Neural cell (in vitro differentiated cells): Measurements from ENCODE around the gene DNAJB14. TPM values are rescaled to one million over a fixed set of nuclear protein-coding genes. Genes with fewer than 3 reads are reported as not detected.
A peak's percentile ranks its signal among the peaks of the same experiment; 100 is the strongest.

Experiments used
- H2AFZ ChIP-seq: fragments of 200-600, 300-800 bp; sonication (generic), shearing (Covaris generic); 2 replicates; pipeline ENCODE4 v1.6.0; 2014; ENCODE audit warnings: low read depth, mild to moderate bottlenecking, antibody characterized with exemption, low read length, moderate library complexity
- H3F3A ChIP-seq: fragments of 200-600 bp; shearing (Covaris generic); 2 replicates; pipeline ENCODE4 v1.6.1; 2016; ENCODE audit warnings: mild to moderate bottlenecking, moderate library complexity, mixed read lengths, antibody characterized with exemption, low read length; ENCODE audit not compliant: insufficient read depth, poor library complexity, severe bottlenecking
- H3K27ac ChIP-seq: fragments of 200-600, 300-800 bp; sonication (generic), shearing (Covaris generic); 2 replicates; pipeline ENCODE4 v1.5.1; 2014; ENCODE audit warnings: mild to moderate bottlenecking, low read length, moderate library complexity
- H3K27me3 ChIP-seq: fragments of 300-800, 200-600 bp; sonication (generic), shearing (Covaris generic); 2 replicates; pipeline ENCODE4 v1.6.0; 2014; ENCODE audit warnings: mild to moderate bottlenecking, low read depth, low read length, moderate library complexity; ENCODE audit not compliant: insufficient read depth
- H3K36me3 ChIP-seq: fragments of 300-800, 200-600 bp; sonication (generic), shearing (Covaris generic); 2 replicates; pipeline ENCODE4 v1.5.1; 2014; ENCODE audit warnings: mild to moderate bottlenecking, antibody characterized with exemption, low read length, moderate library complexity; ENCODE audit not compliant: insufficient read depth
- H3K4me2 ChIP-seq: fragments of 300-800, 200-600 bp; sonication (generic), shearing (Covaris generic); 2 replicates; pipeline ENCODE4 v1.6.0; 2014; ENCODE audit warnings: mild to moderate bottlenecking, low read length
- H3K4me3 ChIP-seq: fragments of 300-800, 200-600 bp; sonication (generic), shearing (Covaris generic); 2 replicates; pipeline ENCODE4 v1.5.1; 2014; ENCODE audit warnings: mild to moderate bottlenecking, low read length, moderate library complexity
- H3K79me2 ChIP-seq: fragments of 200-600 bp; shearing (Covaris generic); replicated peaks from 2 replicates; pipeline ENCODE4 v1.6.0; 2014; ENCODE audit warnings: mild to moderate bottlenecking, low read length, moderate library complexity; ENCODE audit not compliant: insufficient read depth
- H3K9ac ChIP-seq: fragments of 300-800, 200-600 bp; sonication (generic), shearing (Covaris generic); 2 replicates; pipeline ENCODE4 v1.6.1; 2016; ENCODE audit warnings: mild to moderate bottlenecking, low read length, mixed read lengths
- H3K9me2 ChIP-seq: fragments of 200-600 bp; shearing (Covaris generic); 2 replicates; pipeline ENCODE4 v1.6.1; 2016; ENCODE audit warnings: mild to moderate bottlenecking, low read length, mixed read lengths; ENCODE audit not compliant: insufficient read depth
- H3K9me3 ChIP-seq: fragments of 200-600, 300-800 bp; sonication (generic), shearing (Covaris generic); 2 replicates; pipeline ENCODE4 v1.6.1; 2016; ENCODE audit warnings: mild to moderate bottlenecking, mixed run types, low read length, moderate library complexity, mixed read lengths
- H4K20me1 ChIP-seq: fragments of 200-600 bp; shearing (Covaris generic); 2 replicates; pipeline ENCODE4 v1.6.1; 2016; ENCODE audit warnings: mild to moderate bottlenecking, mixed run types; ENCODE audit not compliant: insufficient read depth
- EP300 ChIP-seq: fragments of 450-650 bp; conservative IDR thresholded peaks from 2 replicates; pipeline ENCODE4 v1.6.1; 2014; ENCODE audit warnings: antibody characterized with exemption, mild to moderate bottlenecking, moderate library complexity; ENCODE audit not compliant: poor library complexity, severe bottlenecking
- EZH2 ChIP-seq: fragments of 200-600, 300-800 bp; shearing (Covaris generic), sonication (generic); IDR thresholded peaks from 2 replicates; pipeline ENCODE4 v1.6.1; 2014; ENCODE audit warnings: antibody characterized with exemption, low read length, borderline replicate concordance, mild to moderate bottlenecking; ENCODE audit not compliant: insufficient read depth, poor library complexity, severe bottlenecking
- MXI1 ChIP-seq: fragments of 450-650 bp; conservative IDR thresholded peaks from 2 replicates; pipeline ENCODE4 v1.6.1; 2014; ENCODE audit warnings: antibody characterized with exemption, mild to moderate bottlenecking; ENCODE audit not compliant: poor library complexity, severe bottlenecking
- POLR2AphosphoS5 ChIP-seq: IDR thresholded peaks from 2 replicates; pipeline ENCODE4 v1.6.1; 2012
- RAD21 ChIP-seq: fragments of 450-650 bp; conservative IDR thresholded peaks from 2 replicates; pipeline ENCODE4 v1.6.1; 2014; ENCODE audit warnings: antibody characterized with exemption, mild to moderate bottlenecking, moderate library complexity
- REST ChIP-seq: IDR thresholded peaks from 2 replicates; pipeline ENCODE4 v1.6.1; 2012; ENCODE audit warnings: borderline replicate concordance
- SMC3 ChIP-seq: fragments of 450-650 bp; conservative IDR thresholded peaks from 2 replicates; pipeline ENCODE4 v1.6.1; 2014; ENCODE audit warnings: antibody characterized with exemption, mild to moderate bottlenecking, moderate library complexity; ENCODE audit not compliant: poor library complexity
- TAF1 ChIP-seq: IDR thresholded peaks from 2 replicates; pipeline ENCODE4 v1.6.1; 2012; ENCODE audit warnings: low read depth
- polyA plus RNA-seq: library from polyadenylated mRNA; depleted of rRNA; stranded (reverse); fragments of >200 nt; gene quantifications from 2 replicates; pipeline ENCODE4 v1.2.3, GENCODE V29; 2014
- TF ChIP-seq, protein P1 (sequence below): fragments of 450-650 bp; IDR thresholded peaks from 2 replicates; pipeline ENCODE4 v1.5.1; 2014; ENCODE audit warnings: antibody characterized with exemption, mild to moderate bottlenecking, moderate library complexity; ENCODE audit not compliant: poor library complexity, severe bottlenecking

The DNAJB14 gene
- polyA plus RNA-seq, 1 donor from 2014 or later: 41.3 TPM

- no peak overlapping the region for H3K27ac ChIP-seq
- H3K9me2 ChIP-seq: no peaks in the 10 kb centered on the region
- H3K4me3 ChIP-seq: peak overlapping the region; percentile 84
- no peaks in the 10 kb centered on the region for H3K9me3 ChIP-seq
- H3K27me3 ChIP-seq: no peaks in the 10 kb centered on the region
- H3K4me2 ChIP-seq: peak overlapping the region; percentile 99
- TF ChIP-seq POLR2AphosphoS5: no peak
- TF ChIP-seq, protein P1, sequence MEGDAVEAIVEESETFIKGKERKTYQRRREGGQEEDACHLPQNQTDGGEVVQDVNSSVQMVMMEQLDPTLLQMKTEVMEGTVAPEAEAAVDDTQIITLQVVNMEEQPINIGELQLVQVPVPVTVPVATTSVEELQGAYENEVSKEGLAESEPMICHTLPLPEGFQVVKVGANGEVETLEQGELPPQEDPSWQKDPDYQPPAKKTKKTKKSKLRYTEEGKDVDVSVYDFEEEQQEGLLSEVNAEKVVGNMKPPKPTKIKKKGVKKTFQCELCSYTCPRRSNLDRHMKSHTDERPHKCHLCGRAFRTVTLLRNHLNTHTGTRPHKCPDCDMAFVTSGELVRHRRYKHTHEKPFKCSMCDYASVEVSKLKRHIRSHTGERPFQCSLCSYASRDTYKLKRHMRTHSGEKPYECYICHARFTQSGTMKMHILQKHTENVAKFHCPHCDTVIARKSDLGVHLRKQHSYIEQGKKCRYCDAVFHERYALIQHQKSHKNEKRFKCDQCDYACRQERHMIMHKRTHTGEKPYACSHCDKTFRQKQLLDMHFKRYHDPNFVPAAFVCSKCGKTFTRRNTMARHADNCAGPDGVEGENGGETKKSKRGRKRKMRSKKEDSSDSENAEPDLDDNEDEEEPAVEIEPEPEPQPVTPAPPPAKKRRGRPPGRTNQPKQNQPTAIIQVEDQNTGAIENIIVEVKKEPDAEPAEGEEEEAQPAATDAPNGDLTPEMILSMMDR: no peak
- TF ChIP-seq EZH2: no peak
- TF ChIP-seq TAF1: no peak
- no peak for TF ChIP-seq EP300
- no peak for TF ChIP-seq RAD21
- TF ChIP-seq REST: no peak
- TF ChIP-seq SMC3: no peak
- TF ChIP-seq MXI1: no peak
- peak overlapping the region; percentile 83 for H3K9ac ChIP-seq
- no peaks in the 10 kb centered on the region for H3F3A ChIP-seq
- peak overlapping the region; percentile 13 for H2AFZ ChIP-seq
- no peaks in the 10 kb centered on the region for H3K36me3 ChIP-seq
- peaks cover 48% of the 10 kb centered on the region for H3K79me2 ChIP-seq
- no peaks in the 10 kb centered on the region for H4K20me1 ChIP-seq
These were observed 53.4 kb downstream of the DNAJB14 start for GRCh38 chr4:99893029-99893428.

DNA sequence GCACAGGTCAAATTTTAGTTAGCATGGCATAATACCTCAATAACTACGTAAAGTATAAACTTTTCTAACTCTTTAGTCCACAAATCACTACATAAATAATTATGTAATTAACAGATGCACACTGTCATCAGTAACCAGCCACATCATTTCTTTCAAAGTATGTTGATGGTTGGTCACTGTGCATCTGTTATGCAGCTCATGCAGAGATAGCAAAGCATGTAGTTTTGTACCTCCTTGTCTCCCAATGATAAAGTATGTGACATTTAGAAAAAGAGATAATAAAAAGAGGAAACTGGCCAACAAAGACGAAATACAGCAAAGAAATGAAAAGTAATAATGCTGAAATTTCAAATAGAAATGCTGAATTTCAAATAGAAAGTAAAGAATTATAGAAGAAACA lies 55.1 kb downstream of the DNAJB14 start:
- Histone ChIP-seq H3K27ac (no peak overlapping the region), H3K9me3 (no peaks in the 10 kb centered on the region), H3K9ac (no peak overlapping the region), H3K9me2 (no peaks in the 10 kb centered on the region), H3F3A (no peaks in the 10 kb centered on the region), H3K4me3 (peak overlapping the region; percentile 6), H3K27me3 (no peaks in the 10 kb centered on the region), H3K79me2 (peaks cover 48% of the 10 kb centered on the region), H3K36me3 (no peaks in the 10 kb centered on the region), H2AFZ (no peak overlapping the region), H4K20me1 (no peaks in the 10 kb centered on the region), H3K4me2 (no peak overlapping the region)
- no peak for TF ChIP-seq POLR2AphosphoS5
- TF ChIP-seq, protein P1: no peak
- no peak for TF ChIP-seq MXI1
- no peak for TF ChIP-seq RAD21
- TF ChIP-seq SMC3: no peak
- TF ChIP-seq EP300: no peak
- TF ChIP-seq TAF1: no peak
- TF ChIP-seq REST: no peak
- TF ChIP-seq EZH2: no peak
